Endothelial cell of umbilical vein (primary cell): ENCODE data around the gene PRUNE2.

Experiments
- CTCF ChIP-seq, 2 donors: IDR thresholded peaks; 1 replicate in 1 of 2; 2 replicates in 1 of 2; pipeline ENCODE4 v1.5.1; 2011; ENCODE audit warnings: low read length in 2 of 2, mild to moderate bottlenecking in 2 of 2, moderate library complexity in 2 of 2, control low read depth in 1 of 2, inconsistent platforms in 1 of 2, low read depth in 1 of 2; ENCODE audit not compliant: insufficient read depth in 1 of 2; ENCODE audit errors: extremely low read depth in 1 of 2
- EZH2 ChIP-seq: IDR thresholded peaks from 2 replicates; pipeline ENCODE4 v1.6.1; 2012; ENCODE audit warnings: borderline replicate concordance, low read depth, mild to moderate bottlenecking, moderate library complexity, low read length, inconsistent platforms; ENCODE audit not compliant: severe bottlenecking
- FOS ChIP-seq: IDR thresholded peaks from 2 replicates; pipeline ENCODE4 v1.6.1; 2011; ENCODE audit warnings: mild to moderate bottlenecking, low read length, moderate library complexity, borderline replicate concordance; ENCODE audit not compliant: insufficient read depth
- MAX ChIP-seq: IDR thresholded peaks from 2 replicates; pipeline ENCODE4 v1.6.1; 2011; ENCODE audit not compliant: insufficient read depth, insufficient read length
- MYC ChIP-seq: IDR thresholded peaks from one replicate; pipeline ENCODE4 v1.6.1; 2011; ENCODE audit warnings: mild to moderate bottlenecking, low read depth, low read length
- POLR2A ChIP-seq: IDR thresholded peaks from 2 replicates; pipeline ENCODE4 v1.6.1; 2012; ENCODE audit warnings: low read depth, mild to moderate bottlenecking, control low read depth, low read length
- POLR2AphosphoS5 ChIP-seq: IDR thresholded peaks from 2 replicates; pipeline ENCODE4 v1.6.1; 2012; ENCODE audit warnings: low read depth, mild to moderate bottlenecking, control low read depth, low read length, moderate library complexity; ENCODE audit not compliant: insufficient read depth

GRCh38 chr9:76657265-76657664 is 248.6 kb downstream of the PRUNE2 start:
- TF ChIP-seq POLR2AphosphoS5: no peak
- TF ChIP-seq FOS: no peak
- TF ChIP-seq CTCF (IDR thresholded peaks at IDR 0.05; ENCODE audit: extremely low read depth in 1 of 2, insufficient read depth in 1 of 2, low read depth in 1 of 2, low read length in 2 of 2): no peak
- TF ChIP-seq MAX: no peak
- TF ChIP-seq EZH2: no peak
- no peak for TF ChIP-seq MYC
- no peak for TF ChIP-seq POLR2A
